KMS-11 (cell line): Measurements from ENCODE around the gene ACOX2.

Experiments
- H2AFZ ChIP-seq: fragments of 200-600 bp; sonication (generic); 2 replicates; pipeline ENCODE4 v1.6.1; 2016; ENCODE audit warnings: antibody characterized with exemption, mixed run types, low read depth
- H3K27ac ChIP-seq: fragments of 200-600 bp; sonication (generic); 2 replicates; pipeline ENCODE4 v1.6.1; 2016; ENCODE audit warnings: mild to moderate bottlenecking, mixed run types
- H3K27me3 ChIP-seq: fragments of 200-600 bp; sonication (generic); 2 replicates; pipeline ENCODE4 v1.6.1; 2017; ENCODE audit warnings: mild to moderate bottlenecking, low read depth, mixed run types, moderate library complexity; ENCODE audit not compliant: insufficient read depth
- H3K36me3 ChIP-seq: fragments of 200-600 bp; sonication (generic); 2 replicates; pipeline ENCODE4 v1.6.1; 2017; ENCODE audit warnings: mild to moderate bottlenecking, mixed run types; ENCODE audit not compliant: insufficient read depth
- H3K4me1 ChIP-seq: fragments of 200-600 bp; sonication (generic); 2 replicates; pipeline ENCODE4 v1.6.1; 2016; ENCODE audit warnings: mild to moderate bottlenecking, low read depth, mixed run types; ENCODE audit not compliant: poor library complexity, severe bottlenecking
- H3K4me2 ChIP-seq: fragments of 200-600 bp; sonication (generic); 2 replicates; pipeline ENCODE4 v1.7.0; 2016; ENCODE audit warnings: mild to moderate bottlenecking, mixed run types
- H3K4me3 ChIP-seq: fragments of 200-600 bp; sonication (generic); IDR thresholded peaks from 2 replicates; pipeline ENCODE4 v1.6.1; 2017; ENCODE audit warnings: low read depth, low read length, mixed read lengths; ENCODE audit not compliant: insufficient read depth
- H3K79me2 ChIP-seq: fragments of 200-600 bp; sonication (generic); 2 replicates; pipeline ENCODE4 v1.6.1; 2016; ENCODE audit warnings: low read depth, mixed run types; ENCODE audit not compliant: insufficient read depth
- H3K9ac ChIP-seq: fragments of 200-600 bp; sonication (generic); 2 replicates; pipeline ENCODE4 v1.6.1; 2016; ENCODE audit warnings: mild to moderate bottlenecking, mixed run types
- H4K20me1 ChIP-seq: fragments of 200-600 bp; sonication (generic); 2 replicates; pipeline ENCODE4 v1.6.1; 2016; ENCODE audit warnings: mild to moderate bottlenecking, mixed run types; ENCODE audit not compliant: insufficient read depth
- TF ChIP-seq, protein P1 (sequence below): fragments of 200-600 bp; sonication (generic); conservative IDR thresholded peaks from 2 replicates; pipeline ENCODE4 v1.6.1; 2017; ENCODE audit warnings: low read depth, mild to moderate bottlenecking, antibody characterized with exemption, low read length, moderate library complexity, mixed read lengths

ACOX2 gene

DNA sequence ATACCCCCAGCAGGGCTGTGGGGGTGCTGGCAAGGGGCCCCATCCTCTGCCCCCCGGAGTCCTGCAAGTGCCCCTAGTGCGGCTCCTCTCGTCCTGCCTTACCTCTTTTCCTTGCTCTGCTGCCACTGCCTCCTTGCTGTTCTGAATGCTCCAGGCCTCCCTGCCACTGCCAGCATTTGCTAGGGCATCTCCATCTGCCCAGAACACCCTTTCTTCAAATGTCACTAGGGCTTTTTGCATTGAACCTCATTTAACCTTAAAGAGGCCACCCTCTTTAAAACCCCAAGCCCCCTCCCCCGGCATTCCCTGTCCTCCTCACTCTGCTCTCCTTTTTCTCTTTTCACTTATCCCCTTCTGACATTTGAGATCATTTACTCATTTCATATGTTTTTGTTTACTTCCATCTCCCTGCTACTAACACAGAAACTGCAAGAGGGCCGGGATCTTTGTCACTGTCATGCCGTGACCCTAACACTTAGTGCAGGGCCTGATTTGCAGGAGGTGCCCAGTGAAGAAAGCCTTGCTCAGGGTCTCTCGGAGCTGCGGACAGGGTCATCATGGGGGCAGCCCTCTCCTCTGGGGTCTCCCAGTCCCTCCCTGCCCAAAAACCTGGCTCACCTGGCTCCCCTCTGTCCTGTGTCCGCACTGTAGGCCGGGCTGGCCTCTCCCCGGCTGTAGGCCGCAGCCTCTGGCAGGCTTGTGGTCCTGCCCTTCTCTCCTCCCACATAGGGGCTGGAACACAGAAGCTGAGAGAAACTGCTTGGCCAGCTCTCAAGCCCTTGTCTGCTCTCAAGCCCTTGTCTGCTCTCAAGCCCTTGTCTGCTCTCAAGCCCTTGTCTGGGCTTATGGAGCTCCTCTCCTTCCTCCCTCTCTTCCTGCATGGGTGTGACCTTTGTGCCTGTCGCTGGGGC is at the start of gene ACOX2:
TSS of gene ACOX2 (minus strand) at position 690 of the 911 bp plus-strand sequence. CDS start 2,084 bp downstream, outside the sequence.
- H3K4me1 ChIP-seq: peaks cover 4% of the 10 kb centered on the region
- no peak within 1 kb of the TSS for H3K4me3 ChIP-seq
- no peaks in the 10 kb centered on the region for H3K36me3 ChIP-seq
- H3K4me2 ChIP-seq: no peak within 1 kb of the TSS
- H3K9ac ChIP-seq: no peak within 1 kb of the TSS
- no peaks in the 10 kb centered on the region for H4K20me1 ChIP-seq
- H3K27ac ChIP-seq: no peak within 1 kb of the TSS
- H3K79me2 ChIP-seq: no peaks in the 10 kb centered on the region
- H3K27me3 ChIP-seq: no peaks in the 10 kb centered on the region
- TF ChIP-seq, protein P1, sequence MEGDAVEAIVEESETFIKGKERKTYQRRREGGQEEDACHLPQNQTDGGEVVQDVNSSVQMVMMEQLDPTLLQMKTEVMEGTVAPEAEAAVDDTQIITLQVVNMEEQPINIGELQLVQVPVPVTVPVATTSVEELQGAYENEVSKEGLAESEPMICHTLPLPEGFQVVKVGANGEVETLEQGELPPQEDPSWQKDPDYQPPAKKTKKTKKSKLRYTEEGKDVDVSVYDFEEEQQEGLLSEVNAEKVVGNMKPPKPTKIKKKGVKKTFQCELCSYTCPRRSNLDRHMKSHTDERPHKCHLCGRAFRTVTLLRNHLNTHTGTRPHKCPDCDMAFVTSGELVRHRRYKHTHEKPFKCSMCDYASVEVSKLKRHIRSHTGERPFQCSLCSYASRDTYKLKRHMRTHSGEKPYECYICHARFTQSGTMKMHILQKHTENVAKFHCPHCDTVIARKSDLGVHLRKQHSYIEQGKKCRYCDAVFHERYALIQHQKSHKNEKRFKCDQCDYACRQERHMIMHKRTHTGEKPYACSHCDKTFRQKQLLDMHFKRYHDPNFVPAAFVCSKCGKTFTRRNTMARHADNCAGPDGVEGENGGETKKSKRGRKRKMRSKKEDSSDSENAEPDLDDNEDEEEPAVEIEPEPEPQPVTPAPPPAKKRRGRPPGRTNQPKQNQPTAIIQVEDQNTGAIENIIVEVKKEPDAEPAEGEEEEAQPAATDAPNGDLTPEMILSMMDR: no peak
- H2AFZ ChIP-seq: no peak within 1 kb of the TSS

DNA sequence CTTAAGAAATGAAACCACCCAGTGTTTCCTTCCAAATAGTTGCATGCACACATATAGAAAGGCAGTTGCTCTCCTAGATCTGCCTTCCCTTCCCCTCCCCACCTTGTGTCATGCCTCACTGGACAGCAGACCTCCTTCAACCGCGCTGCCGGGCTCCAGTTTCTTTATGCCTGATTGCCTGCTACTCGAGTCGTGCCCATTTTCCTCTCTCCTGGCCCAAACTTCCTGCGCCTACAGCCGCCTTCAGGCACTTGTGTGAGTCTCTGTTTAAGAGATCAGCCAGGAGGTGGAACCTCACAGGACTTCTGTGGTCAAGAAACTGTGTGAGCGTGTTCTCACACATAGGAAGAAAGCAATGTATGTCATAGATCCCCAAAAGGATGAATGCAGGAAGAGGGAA is 49.0 kb upstream of the ACOX2 start:
- Histone ChIP-seq H3K27me3 (no peaks in the 10 kb centered on the region), H3K9ac (no peak overlapping the region), H4K20me1 (no peaks in the 10 kb centered on the region), H3K4me2 (peak overlapping the region; percentile 84; the same call in 1 of the 2 replicates), H2AFZ (no peak overlapping the region), H3K4me3 (no peak overlapping the region), H3K36me3 (no peaks in the 10 kb centered on the region), H3K79me2 (no peaks in the 10 kb centered on the region), H3K27ac (no peak overlapping the region), H3K4me1 (no peaks in the 10 kb centered on the region)
- TF ChIP-seq, protein P1: no peak

DNA sequence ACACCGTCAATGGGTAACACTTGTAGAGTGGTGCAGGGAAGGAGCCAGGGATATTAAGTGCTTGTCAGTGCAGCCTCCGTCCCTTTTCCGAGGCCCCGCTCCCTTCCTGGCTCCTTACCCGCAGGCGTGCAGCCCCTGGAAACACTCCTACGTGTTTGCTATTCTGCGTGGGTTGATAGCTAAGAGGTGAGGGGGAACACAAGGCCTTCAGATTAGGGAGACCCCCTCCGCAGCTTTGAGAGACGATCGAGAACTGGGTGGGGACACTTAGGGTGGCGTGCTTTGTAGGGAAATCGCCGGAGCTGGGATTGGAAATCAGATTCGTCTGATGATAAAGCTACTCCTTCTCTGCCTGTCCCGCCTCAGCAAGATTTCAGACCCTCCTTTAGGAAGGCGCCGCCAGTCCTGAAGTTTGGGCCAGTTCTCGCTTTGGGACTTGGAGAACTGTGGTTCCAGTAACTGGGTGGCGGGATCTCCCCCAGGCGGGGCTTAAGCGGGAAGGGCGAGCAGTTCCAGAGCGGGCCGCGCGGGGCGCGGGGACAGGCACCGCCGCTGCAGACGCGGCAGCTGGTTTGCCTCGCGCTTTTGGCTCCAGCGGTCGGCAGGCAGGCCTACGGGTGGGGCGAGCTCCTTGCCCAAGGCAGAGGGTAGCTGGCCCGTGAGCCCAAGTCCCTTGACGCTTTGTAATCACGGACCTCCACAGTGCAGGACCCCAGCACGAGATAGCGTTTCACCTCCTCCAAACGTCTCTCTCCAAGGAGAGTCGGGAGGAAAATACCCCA is 48.2 kb upstream of the ACOX2 start:
- H3K36me3 ChIP-seq: no peaks in the 10 kb centered on the region
- H3K27ac ChIP-seq: no peak overlapping the region
- peak overlapping the region; percentile 49 for H3K4me3 ChIP-seq
- H3K27me3 ChIP-seq: no peaks in the 10 kb centered on the region
- peak overlapping the region; percentile 22; the same call in 1 of the 2 replicates for H3K9ac ChIP-seq
- H3K4me2 ChIP-seq: peak overlapping the region; percentile 84
- H3K79me2 ChIP-seq: no peaks in the 10 kb centered on the region
- no peaks in the 10 kb centered on the region for H4K20me1 ChIP-seq
- TF ChIP-seq, protein P1: peak; percentile 41
- H2AFZ ChIP-seq: peak overlapping the region; percentile 94
- no peaks in the 10 kb centered on the region for H3K4me1 ChIP-seq

DNA sequence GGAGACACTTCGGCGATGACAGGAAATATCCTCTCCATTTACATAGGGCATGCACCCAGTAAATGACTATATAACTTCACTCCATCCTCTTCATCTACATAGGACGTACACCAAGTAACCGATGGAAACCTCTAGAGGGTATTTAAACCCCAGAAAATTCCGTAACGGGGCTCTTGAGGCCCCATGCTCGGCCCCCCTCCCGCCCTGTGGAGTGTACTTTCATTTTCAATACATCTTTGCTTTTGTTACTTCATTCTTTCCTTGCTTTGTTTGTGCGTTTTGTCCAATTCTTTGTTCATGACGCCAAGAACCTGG is 47.7 kb upstream of the ACOX2 start:
- Histone ChIP-seq H3K27me3 (no peaks in the 10 kb centered on the region), H4K20me1 (no peaks in the 10 kb centered on the region), H2AFZ (peak overlapping the region; percentile 94), H3K4me3 (peak overlapping the region; percentile 49), H3K79me2 (no peaks in the 10 kb centered on the region), H3K9ac (peak overlapping the region; percentile 22; the same call in 1 of the 2 replicates), H3K4me1 (no peaks in the 10 kb centered on the region), H3K27ac (no peak overlapping the region), H3K36me3 (no peaks in the 10 kb centered on the region), H3K4me2 (peak overlapping the region; percentile 84)
- TF ChIP-seq, protein P1: no peak
